Coronary artery (tissue), 2 donors: ENCODE results near the gene OSBPL6.

ENCODE experiments used
- DNase-seq: peaks from one replicate; pipeline ENCODE4 v3.0.0-alpha.2; 2017; ENCODE audit warnings: low spot score
- H3K27ac ChIP-seq, 2 donors: fragments of 200-600 bp; sonication (generic); one replicate each; pipeline ENCODE4 v1.5.1; 2016 to 2019
- H3K4me3 ChIP-seq: fragments of 200-600 bp; sonication (generic); 2 replicates; pipeline ENCODE4 v1.5.1; 2016; ENCODE audit warnings: mild to moderate bottlenecking, moderate library complexity
- CTCF ChIP-seq: fragments of 200-600 bp; sonication (generic); IDR thresholded peaks from one replicate; pipeline ENCODE4 v1.5.1; 2019; ENCODE audit warnings: antibody characterized with exemption

Gene OSBPL6

GRCh38 chr2:178283341-178283918, 89.1 kb downstream of the OSBPL6 start:
- TF ChIP-seq CTCF = no peak
- DNase-seq = no peak
- no peak overlapping the region for H3K27ac ChIP-seq
- H3K4me3 ChIP-seq = no peak overlapping the region

- H3K27ac ChIP-seq = no peak overlapping the region
- TF ChIP-seq CTCF = no peak
- no peak overlapping the region for H3K4me3 ChIP-seq
- no peak for DNase-seq
Observed at GRCh38 chr2:178284613-178285286, 90.4 kb downstream of the OSBPL6 start.

- Histone ChIP-seq H3K27ac (no peak overlapping the region), H3K4me3 (no peak overlapping the region)
- no peak for DNase-seq
- no peak for TF ChIP-seq CTCF
Observed at GRCh38 chr2:178285287-178285615, 90.9 kb downstream of the OSBPL6 start.

GRCh38 chr2:178286636-178287035, 92.3 kb downstream of the OSBPL6 start:
- H3K27ac ChIP-seq = no peak overlapping the region
- no peak for TF ChIP-seq CTCF
- H3K4me3 ChIP-seq = no peak overlapping the region
- DNase-seq = no peak

- Histone ChIP-seq H3K27ac (no peak overlapping the region), H3K4me3 (no peak overlapping the region)
- no peak for DNase-seq
- no peak for TF ChIP-seq CTCF
Observed at GRCh38 chr2:178287652-178288344, 93.5 kb downstream of the OSBPL6 start.

- Histone ChIP-seq H3K4me3 (no peak overlapping the region), H3K27ac (no peak overlapping the region)
- no peak for DNase-seq
- TF ChIP-seq CTCF = no peak
Observed at GRCh38 chr2:178291703-178292102, 97.4 kb downstream of the OSBPL6 start.

GRCh38 chr2:178292586-178292985, 98.3 kb downstream of the OSBPL6 start:
- DNase-seq = no peak
- TF ChIP-seq CTCF = no peak
- H3K4me3 ChIP-seq = no peak overlapping the region
- H3K27ac ChIP-seq = no peak overlapping the region
